ENCODE data around the gene SOX21.

The SOX21 gene

GRCh38 chr13:94705081-94706030, 7.0 kb downstream of the SOX21 start:
- in situ Hi-C loops (cut with MboI; ENCODE audit: low pct_unique_long_range_greater_than_20kb, low sequenced_read_pairs, unreplicated experiment), result no loop called here
- no peak for TF ChIP-seq CTCF (IDR thresholded peaks at IDR 0.05; ENCODE audit: extremely low read depth, insufficient read depth, missing control alignments)
- DNase-seq (ENCODE audit: low spot score), result peak; percentile 17

DNA sequence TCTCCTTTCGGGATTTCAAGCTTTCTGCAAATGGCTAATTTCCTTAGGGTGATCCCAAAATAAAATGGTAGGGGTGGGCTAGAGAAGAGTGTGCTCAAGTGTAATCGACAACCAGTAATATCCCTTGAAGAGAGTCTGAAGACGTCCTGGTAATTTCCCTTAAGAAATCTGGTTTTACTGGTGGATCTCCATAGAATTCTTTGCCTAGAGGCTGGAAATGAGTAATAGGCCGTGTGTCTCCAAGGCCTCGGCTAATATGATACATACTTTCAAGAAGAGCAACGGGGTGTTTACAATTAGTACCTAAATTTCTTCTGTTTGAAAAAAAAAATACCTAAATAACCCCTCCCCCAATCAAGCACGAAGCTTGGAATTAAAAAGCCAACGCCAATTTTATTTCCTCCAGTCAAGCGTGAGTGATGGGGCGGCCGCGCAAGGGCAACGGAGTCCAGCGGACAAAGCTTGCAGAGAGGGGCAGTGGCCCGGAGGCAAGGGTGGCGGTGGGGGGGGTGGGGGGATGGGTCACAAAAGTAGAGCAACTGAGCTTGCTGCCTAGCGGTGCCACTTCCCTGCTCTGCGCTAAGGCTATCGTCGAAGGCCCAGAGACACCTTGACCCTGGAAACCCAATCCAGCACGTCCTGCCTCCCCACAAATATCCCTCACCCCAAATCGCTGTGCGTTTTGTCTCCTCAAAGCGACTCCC, 7.8 kb downstream of the SOX21 start:
- peak; percentile 16 for DNase-seq (ENCODE audit: low spot score)
- in situ Hi-C loops (cut with MboI; ENCODE audit: low pct_unique_long_range_greater_than_20kb, low sequenced_read_pairs, unreplicated experiment), result no loop called here
- TF ChIP-seq CTCF (IDR thresholded peaks at IDR 0.05; ENCODE audit: extremely low read depth, insufficient read depth, missing control alignments), result no peak

GRCh38 chr13:94703721-94704314, 8.5 kb downstream of the SOX21 start:
- no peak for TF ChIP-seq CTCF (IDR thresholded peaks at IDR 0.05; ENCODE audit: extremely low read depth, insufficient read depth, missing control alignments)
- in situ Hi-C loops (cut with MboI; ENCODE audit: low pct_unique_long_range_greater_than_20kb, low sequenced_read_pairs, unreplicated experiment), result no loop called here
- DNase-seq (ENCODE audit: low spot score), result peak; percentile 13

- TF ChIP-seq CTCF (IDR thresholded peaks at IDR 0.05; ENCODE audit: extremely low read depth, insufficient read depth, missing control alignments), result no peak
- peak; percentile 7 for DNase-seq (ENCODE audit: low spot score)
- in situ Hi-C loops (cut with MboI; ENCODE audit: low pct_unique_long_range_greater_than_20kb, low sequenced_read_pairs, unreplicated experiment), result no loop called here
Measured at GRCh38 chr13:94703271-94703670, 9.1 kb downstream of the SOX21 start.

GRCh38 chr13:94702181-94703041, 9.9 kb downstream of the SOX21 start:
- in situ Hi-C loops (cut with MboI; ENCODE audit: low pct_unique_long_range_greater_than_20kb, low sequenced_read_pairs, unreplicated experiment), result no loop called here
- no peak for TF ChIP-seq CTCF (IDR thresholded peaks at IDR 0.05; ENCODE audit: extremely low read depth, insufficient read depth, missing control alignments)
- DNase-seq (ENCODE audit: low spot score), result peak; percentile 9

All from GM13977 (cell line).